Spleen (tissue), 7 donors: ENCODE measurements around the gene SYNC.

ENCODE experiments used
- CTCF ChIP-seq, 11 experiments: fragments of 200-600 bp in 7 of 11; fragments of 450-650 bp in 4 of 11; sonication (generic) in 4 of 11; IDR thresholded peaks in 8 of 11; conservative IDR thresholded peaks in 3 of 11; 1 replicate in 7 of 11; 2 replicates in 4 of 11; pipeline versions ENCODE4 v1.4.0 to v1.8.0; 2016 to 2021; ENCODE audit warnings: antibody characterized with exemption in 11 of 11, inconsistent platforms in 4 of 11, mild to moderate bottlenecking in 1 of 11
- POLR2AphosphoS5 ChIP-seq, 3 donors: sonication (generic); formaldehyde crosslinking; IDR thresholded peaks; one replicate each; pipeline ENCODE4 v1.5.1; 2017; ENCODE audit warnings: antibody characterized with exemption in 3 of 3
- donor health status: DM: no; HTN: no; CAD: no; lungs with moderate emphysema.
- donor health status: DM: no; HTN: no; CAD: no.
- donor health status: DM: no; HTN: no; CAD: no.

GRCh38 chr1:32681999-32682398 lies 20.6 kb downstream of the SYNC start:
- no peak for TF ChIP-seq CTCF (IDR thresholded peaks at IDR 0.05 in 8 of 11, conservative IDR thresholded peaks at IDR 0.05 in 3 of 11)
- TF ChIP-seq POLR2AphosphoS5 (IDR thresholded peaks at IDR 0.05) = no peak
